SK-N-MC (cell line): ENCODE measurements around the gene SRGAP1.

Source experiments
- EZH2 ChIP-seq: fragments of 200-600 bp; sonication (generic); IDR thresholded peaks from one replicate; pipeline ENCODE4 v1.6.1; 2017; ENCODE audit warnings: antibody characterized with exemption
- FOXP2 ChIP-seq: optimal IDR thresholded peaks from 2 replicates; pipeline ENCODE3; 2011; ENCODE audit warnings: mild to moderate bottlenecking, moderate library complexity; ENCODE audit not compliant: insufficient read depth; ENCODE audit errors: extremely low read length, control extremely low read depth
- POLR2AphosphoS5 ChIP-seq: IDR thresholded peaks from 2 replicates; pipeline ENCODE4 v1.6.1; 2012; ENCODE audit warnings: mild to moderate bottlenecking, low read depth, low read length, borderline replicate concordance

DNA sequence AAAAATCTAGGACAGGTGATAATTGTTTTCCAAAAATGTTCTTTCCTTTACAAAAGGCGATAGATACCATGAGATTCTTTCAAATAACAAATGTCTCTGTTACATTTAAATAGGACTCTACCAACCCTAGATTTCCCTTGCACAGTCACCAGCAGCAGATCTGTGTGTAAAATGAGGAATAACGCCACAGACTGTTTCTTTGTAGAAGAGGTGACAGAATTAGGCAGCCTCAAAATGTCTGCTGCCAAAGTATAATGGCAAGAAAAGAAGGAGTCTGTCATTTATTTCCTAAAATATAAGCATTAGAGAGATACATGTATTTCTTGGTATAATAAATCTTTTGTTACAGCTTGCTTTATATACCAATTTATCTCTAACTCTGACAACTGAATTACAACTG lies 8.5 kb upstream of the SRGAP1 start:
- no peak for TF ChIP-seq POLR2AphosphoS5
- TF ChIP-seq EZH2, result no peak
- TF ChIP-seq FOXP2, result no peak
